Common myeloid progenitor, CD34-positive (primary cell): ENCODE measurements around the gene SMURF1.
"Not testable (repeated sequence)": the region's sequence is repeated elsewhere in the genome, so short reads cannot be mapped to it uniquely, and the experiment has no call there.

Experiments
- CTCF ChIA-PET: fragments of 350-600 bp; sonication (Branson Sonifier 250); formaldehyde crosslinking; loops from one replicate; lab custom pipeline; 2021; ENCODE audit warnings: antibody characterized with exemption; lab: Charles Lee
- POLR2A ChIA-PET: fragments of 350-600 bp; sonication (Branson Sonifier 250); formaldehyde crosslinking; loops from one replicate; lab custom pipeline; 2021; ENCODE audit warnings: antibody characterized with exemption; lab: Charles Lee
- DNase-seq, 3 donors: peaks; one replicate each; pipeline versions ENCODE4 v3.0.0 to v3.0.0-alpha.2; 2013
- H3K27ac ChIP-seq, 2 experiments: 1 replicate in 1 of 2; 2 replicates in 1 of 2; pipeline ENCODE4 v1.7.0; 2013; ENCODE audit warnings: inconsistent platforms in 2 of 2, low read length in 2 of 2, mild to moderate bottlenecking in 2 of 2, low read depth in 1 of 2, moderate library complexity in 1 of 2; ENCODE audit not compliant: severe bottlenecking in 2 of 2, insufficient read depth in 1 of 2, poor library complexity in 1 of 2
- H3K27me3 ChIP-seq, 5 experiments: replicated peaks in 2 of 5; 1 replicate in 3 of 5; 2 replicates in 2 of 5; pipeline versions ENCODE4 v1.6.1 to v1.7.0; 2013; ENCODE audit warnings: low read length in 4 of 5, mild to moderate bottlenecking in 2 of 5, moderate library complexity in 2 of 5, inconsistent platforms in 1 of 5; ENCODE audit not compliant: insufficient read depth in 5 of 5, control insufficient read depth in 4 of 5
- H3K36me3 ChIP-seq, 4 experiments: 1 replicate in 2 of 4; 2 replicates in 2 of 4; pipeline versions ENCODE4 v1.6.1 to v1.7.0; 2013; ENCODE audit warnings: low read length in 3 of 4, control low read depth in 1 of 4, mild to moderate bottlenecking in 1 of 4; ENCODE audit not compliant: control insufficient read depth in 4 of 4, insufficient read depth in 4 of 4
- H3K4me1 ChIP-seq, 4 experiments: 1 replicate in 3 of 4; 2 replicates in 1 of 4; pipeline versions ENCODE4 v1.6.1 to v1.7.1; 2013; ENCODE audit warnings: low read length in 3 of 4, mild to moderate bottlenecking in 3 of 4, control low read depth in 1 of 4, inconsistent platforms in 1 of 4, moderate library complexity in 1 of 4; ENCODE audit not compliant: control insufficient read depth in 4 of 4, insufficient read depth in 4 of 4; ENCODE audit errors: control extremely low read depth in 1 of 4
- H3K4me3 ChIP-seq, 7 experiments: 1 replicate in 4 of 7; 2 replicates in 3 of 7; pipeline versions ENCODE4 v1.5.1 to v1.7.0; 2013; ENCODE audit warnings: mild to moderate bottlenecking in 7 of 7, low read length in 6 of 7, moderate library complexity in 6 of 7, inconsistent platforms in 2 of 7, low read depth in 2 of 7, control low read depth in 1 of 7; ENCODE audit not compliant: insufficient read depth in 4 of 7, control insufficient read depth in 1 of 7; ENCODE audit errors: extremely low read depth in 1 of 7
- H3K9me3 ChIP-seq, 5 experiments: 1 replicate in 4 of 5; 2 replicates in 1 of 5; pipeline versions ENCODE4 v1.6.1 to v1.7.1; 2013; ENCODE audit warnings: low read length in 4 of 5, mild to moderate bottlenecking in 2 of 5, inconsistent platforms in 1 of 5, low read depth in 1 of 5, moderate library complexity in 1 of 5; ENCODE audit not compliant: control insufficient read depth in 4 of 5, insufficient read depth in 2 of 5; ENCODE audit errors: control extremely low read depth in 1 of 5
- WGBS: methylation state at CpG from one replicate; pipeline ENCODE4 v1.1.5; 2013; ENCODE audit not compliant: insufficient coverage; 5-methylcytosine and 5-hydroxymethylcytosine counted together

Gene SMURF1

GRCh38 chr7:99047526-99048077 lies 96.3 kb downstream of the SMURF1 start:
- no peaks in the 10 kb centered on the region for H3K9me3 ChIP-seq
- no peaks in the 10 kb centered on the region for H3K27me3 ChIP-seq
- no peak overlapping the region for H3K27ac ChIP-seq
- no peak for DNase-seq
- no peak overlapping the region for H3K4me3 ChIP-seq
- no peaks in the 10 kb centered on the region for H3K4me1 ChIP-seq
- CTCF ChIA-PET: interaction anchor here (1.1 kb wide), 3 partner anchors 10 to 273 kb away, joined by 3 read pairs; no protein-coding TSS in a partner anchor
- 93% methylated on average over 9 of the region's 15 CpGs for WGBS
- POLR2A ChIA-PET: no interaction called here
- peaks cover 26 to 82% (median 55%) of the 10 kb centered on the region in 4 experiments for H3K36me3 ChIP-seq

- DNase-seq: no peak
- Histone ChIP-seq H3K4me3 (no peak overlapping the region), H3K36me3 (peaks cover 23 to 81% (median 54%) of the 10 kb centered on the region in 4 experiments), H3K9me3 (no peaks in the 10 kb centered on the region), H3K4me1 (no peaks in the 10 kb centered on the region), H3K27me3 (no peaks in the 10 kb centered on the region), H3K27ac (no peak overlapping the region)
- WGBS: 100% methylated on average over 7 of the region's 8 CpGs
- ChIA-PET CTCF (interaction anchor here (1.1 kb wide), 2 partner anchors 10 to 31 kb away, joined by 3 read pairs; no protein-coding TSS in a partner anchor), POLR2A (no interaction called here)
Measured at GRCh38 chr7:99046722-99047121, 97.2 kb downstream of the SMURF1 start.

DNA sequence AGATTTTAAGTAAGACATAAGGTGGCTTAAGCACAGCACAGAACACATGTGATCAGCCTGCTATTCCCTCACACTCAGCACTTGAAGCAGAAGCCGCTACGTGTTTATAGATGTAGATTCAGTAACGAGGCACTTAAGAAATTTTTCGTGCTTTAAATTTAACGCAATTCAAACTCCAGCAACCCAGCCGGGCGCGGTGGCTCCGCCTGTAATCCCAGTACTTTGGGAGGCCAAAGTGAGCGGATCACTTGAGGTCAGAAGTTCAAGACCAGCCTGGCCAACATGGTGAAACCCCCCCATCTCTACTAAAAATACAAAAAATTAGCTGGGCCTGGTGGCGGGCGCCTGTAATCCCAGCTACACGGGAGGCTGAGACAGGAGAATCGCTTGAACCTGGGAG lies 97.6 kb downstream of the SMURF1 start:
- H3K27me3 ChIP-seq, H3K27ac ChIP-seq, DNase-seq, POLR2A ChIA-PET, H3K4me3 ChIP-seq, H3K4me1 ChIP-seq, H3K9me3 ChIP-seq: not testable (repeated sequence)
- CTCF ChIA-PET: interaction anchor here (1.1 kb wide), 2 partner anchors 9 to 30 kb away, joined by 3 read pairs; no protein-coding TSS in a partner anchor
- WGBS: 90% methylated on average over 8 of the region's 14 CpGs
- H3K36me3 ChIP-seq: peaks cover 23 to 81% (median 52%) of the 10 kb centered on the region in 4 experiments

GRCh38 chr7:99044858-99045257 lies 99.0 kb downstream of the SMURF1 start:
- POLR2A ChIA-PET, H3K27me3 ChIP-seq, H3K27ac ChIP-seq, H3K4me1 ChIP-seq, H3K4me3 ChIP-seq, DNase-seq, H3K9me3 ChIP-seq: not testable (repeated sequence)
- CTCF ChIA-PET: interaction anchor here (0.9 kb wide), 1 partner anchor 270 kb away, joined by 3 read pairs; no protein-coding TSS in a partner anchor
- peaks cover 20 to 82% (median 55%) of the 10 kb centered on the region in 4 experiments for H3K36me3 ChIP-seq
- 95% methylated on average over 2 of the region's 3 CpGs for WGBS

GRCh38 chr7:99042957-99043356 lies 101.0 kb downstream of the SMURF1 start:
- CTCF ChIA-PET: interaction anchor here (1.5 to 8.9 kb wide), 2 partner anchors 8 to 269 kb away, joined by 3 to 98 read pairs; no protein-coding TSS in a partner anchor
- Histone ChIP-seq H3K36me3 (peaks cover 28 to 84% (median 57%) of the 10 kb centered on the region in 4 experiments), H3K4me3 (no peak overlapping the region), H3K4me1 (no peaks in the 10 kb centered on the region), H3K27ac (no peak overlapping the region), H3K27me3 (no peaks in the 10 kb centered on the region), H3K9me3 (no peaks in the 10 kb centered on the region)
- DNase-seq: no peak
- 75% methylated on average over 4 of the region's 5 CpGs for WGBS
- POLR2A ChIA-PET: no interaction called here

DNA sequence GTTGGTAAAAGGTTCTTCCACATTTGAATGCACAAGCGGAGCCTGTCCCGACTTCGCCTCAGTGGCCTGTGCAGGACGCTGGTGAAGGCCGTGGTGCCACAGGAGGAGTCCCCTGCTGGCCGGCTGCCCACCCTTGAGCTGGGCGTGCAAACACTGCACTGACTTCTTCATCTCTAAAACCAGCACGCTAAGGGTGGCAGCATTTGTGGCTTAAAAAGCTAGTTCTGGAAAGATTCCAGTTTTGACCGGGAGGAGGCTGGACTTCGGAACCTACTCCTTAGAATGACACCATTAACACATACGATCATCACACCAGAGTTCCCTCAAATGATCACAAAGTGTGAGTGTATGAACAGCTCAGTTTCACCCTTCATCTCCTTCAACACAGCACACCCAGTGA lies 102.4 kb downstream of the SMURF1 start:
- no peaks in the 10 kb centered on the region for H3K9me3 ChIP-seq
- POLR2A ChIA-PET: no interaction called here
- 100% methylated on average over 8 of the region's 11 CpGs for WGBS
- H3K36me3 ChIP-seq: peaks cover 21 to 86% (median 57%) of the 10 kb centered on the region in 4 experiments
- H3K4me1 ChIP-seq: no peaks in the 10 kb centered on the region
- H3K27ac ChIP-seq: no peak overlapping the region
- no peaks in the 10 kb centered on the region for H3K27me3 ChIP-seq
- CTCF ChIA-PET: interaction anchor here (0.9 to 8.9 kb wide), 4 partner anchors 10 to 271 kb away, joined by 3 to 98 read pairs (median 3); no protein-coding TSS in a partner anchor
- no peak overlapping the region for H3K4me3 ChIP-seq
- no peak for DNase-seq
